Activated naive CD8-positive, alpha-beta T cell treated with anti-CD3 and anti-CD28 coated beads for 36 hours (primary cell): ENCODE measurements around the gene LYPLAL1. TPM values are rescaled to one million over a fixed set of nuclear protein-coding genes. Genes with fewer than 3 reads are reported as not detected.
"Not testable (repeated sequence)": the region's sequence is repeated elsewhere in the genome, so short reads cannot be mapped to it uniquely, and the experiment has no call there.

Source experiments
- DNase-seq: peaks from one replicate; pipeline ENCODE4 v3.0.0; 2021
- H3K27ac Mint-ChIP-seq: one replicate; pipeline ENCODE4 v1.8.0; 2022; ENCODE audit warnings: mild to moderate bottlenecking, moderate library complexity, mixed read lengths
- H3K27me3 Mint-ChIP-seq: one replicate; pipeline ENCODE4 v1.8.0; 2022; ENCODE audit warnings: mild to moderate bottlenecking, mixed read lengths
- H3K36me3 Mint-ChIP-seq: one replicate; pipeline ENCODE4 v1.8.0; 2021; ENCODE audit warnings: mild to moderate bottlenecking, mixed read lengths
- H3K4me1 Mint-ChIP-seq: one replicate; pipeline ENCODE4 v1.8.0; 2021; ENCODE audit warnings: mixed read lengths
- H3K4me3 Mint-ChIP-seq: one replicate; pipeline ENCODE4 v1.8.0; 2022; ENCODE audit warnings: mild to moderate bottlenecking, moderate library complexity, mixed read lengths
- H3K9me3 Mint-ChIP-seq: one replicate; pipeline ENCODE4 v1.8.0; 2022; ENCODE audit warnings: mixed read lengths
- total RNA-seq, 2 experiments: library from RNA; stranded (reverse); gene quantifications; one replicate each; pipeline ENCODE4 v1.2.3, GENCODE V29; 2021

LYPLAL1 gene
- total RNA-seq, 2 experiments from 2014 or later: 25.8 to 26.5 TPM

- no peak for DNase-seq
- Mint-ChIP-seq H3K27ac (no peak overlapping the region), H3K36me3 (peaks cover 44% of the 10 kb centered on the region), H3K9me3 (peaks cover under 1% of the 10 kb centered on the region), H3K4me3 (no peak overlapping the region), H3K27me3 (no peaks in the 10 kb centered on the region), H3K4me1 (peaks cover 42% of the 10 kb centered on the region)
Observed at GRCh38 chr1:219177940-219178339, 4.3 kb downstream of the LYPLAL1 start.

GRCh38 chr1:219179293-219179692 is 5.6 kb downstream of the LYPLAL1 start:
- Mint-ChIP-seq H3K27me3 (no peaks in the 10 kb centered on the region), H3K36me3 (peaks cover 51% of the 10 kb centered on the region), H3K4me1 (peaks cover 45% of the 10 kb centered on the region), H3K4me3 (no peak overlapping the region), H3K9me3 (no peaks in the 10 kb centered on the region), H3K27ac (no peak overlapping the region)
- no peak for DNase-seq

- H3K4me3 Mint-ChIP-seq: no peak overlapping the region
Observed at GRCh38 chr1:219184337-219184736, 10.7 kb downstream of the LYPLAL1 start.

GRCh38 chr1:219185486-219186117 is 11.9 kb downstream of the LYPLAL1 start:
- no peaks in the 10 kb centered on the region for H3K27me3 Mint-ChIP-seq
- H3K4me3 Mint-ChIP-seq: no peak overlapping the region
- peaks cover 38% of the 10 kb centered on the region for H3K36me3 Mint-ChIP-seq
- no peak for DNase-seq
- H3K9me3 Mint-ChIP-seq: no peaks in the 10 kb centered on the region
- no peak overlapping the region for H3K27ac Mint-ChIP-seq
- peaks cover 50% of the 10 kb centered on the region for H3K4me1 Mint-ChIP-seq

More at GRCh38 chr1:219184337-219184736, 10.7 kb downstream of the LYPLAL1 start:
- Mint-ChIP-seq H3K27me3 (no peaks in the 10 kb centered on the region), H3K27ac (no peak overlapping the region), H3K4me1 (peaks cover 45% of the 10 kb centered on the region), H3K9me3 (no peaks in the 10 kb centered on the region), H3K36me3 (peaks cover 43% of the 10 kb centered on the region)
- DNase-seq: no peak

- no peak for DNase-seq
- Mint-ChIP-seq H3K27ac (peak overlapping the region; percentile 82), H3K27me3 (no peaks in the 10 kb centered on the region), H3K4me3 (peak overlapping the region; percentile 53), H3K9me3 (no peaks in the 10 kb centered on the region), H3K36me3 (peaks cover 27% of the 10 kb centered on the region), H3K4me1 (peaks cover 43% of the 10 kb centered on the region)
Observed at GRCh38 chr1:219188331-219188803, 14.7 kb downstream of the LYPLAL1 start.

- H3K27me3 Mint-ChIP-seq: no peaks in the 10 kb centered on the region
- peak overlapping the region; percentile 47 for H3K4me3 Mint-ChIP-seq
- DNase-seq: no peak
- H3K27ac Mint-ChIP-seq: peak overlapping the region; percentile 77
- H3K9me3 Mint-ChIP-seq: no peaks in the 10 kb centered on the region
- peaks cover 41% of the 10 kb centered on the region for H3K4me1 Mint-ChIP-seq
- H3K36me3 Mint-ChIP-seq: peaks cover 23% of the 10 kb centered on the region
Observed at GRCh38 chr1:219189021-219189824, 15.5 kb downstream of the LYPLAL1 start.

- Mint-ChIP-seq H3K27me3 (no peaks in the 10 kb centered on the region), H3K36me3 (peaks cover 24% of the 10 kb centered on the region), H3K4me1 (peaks cover 35% of the 10 kb centered on the region), H3K27ac (no peak overlapping the region), H3K9me3 (no peaks in the 10 kb centered on the region), H3K4me3 (no peak overlapping the region)
- no peak for DNase-seq
Observed at GRCh38 chr1:219189952-219190351, 16.3 kb downstream of the LYPLAL1 start.

GRCh38 chr1:219190605-219191004 is 16.9 kb downstream of the LYPLAL1 start:
- no peak overlapping the region for H3K4me3 Mint-ChIP-seq
- H3K27ac Mint-ChIP-seq: no peak overlapping the region
- peaks cover 26% of the 10 kb centered on the region for H3K36me3 Mint-ChIP-seq
- H3K27me3 Mint-ChIP-seq: no peaks in the 10 kb centered on the region
- H3K4me1 Mint-ChIP-seq: peaks cover 33% of the 10 kb centered on the region
- no peak for DNase-seq
- no peaks in the 10 kb centered on the region for H3K9me3 Mint-ChIP-seq

GRCh38 chr1:219195833-219196232 is 22.2 kb downstream of the LYPLAL1 start:
- H3K9me3 Mint-ChIP-seq, H3K27ac Mint-ChIP-seq, H3K4me1 Mint-ChIP-seq, DNase-seq, H3K27me3 Mint-ChIP-seq, H3K4me3 Mint-ChIP-seq: not testable (repeated sequence)
- peaks cover 36% of the 10 kb centered on the region for H3K36me3 Mint-ChIP-seq

GRCh38 chr1:219201656-219202055 is 28.0 kb downstream of the LYPLAL1 start:
- Mint-ChIP-seq H3K4me3 (no peak overlapping the region), H3K27me3 (no peaks in the 10 kb centered on the region), H3K9me3 (no peaks in the 10 kb centered on the region), H3K27ac (no peak overlapping the region), H3K36me3 (peaks cover 14% of the 10 kb centered on the region), H3K4me1 (no peaks in the 10 kb centered on the region)
- DNase-seq: no peak

- H3K4me1 Mint-ChIP-seq: peaks cover 2% of the 10 kb centered on the region
- H3K27ac Mint-ChIP-seq: no peak overlapping the region
- no peak for DNase-seq
- H3K9me3 Mint-ChIP-seq: no peaks in the 10 kb centered on the region
- H3K36me3 Mint-ChIP-seq: peaks cover 7% of the 10 kb centered on the region
- no peaks in the 10 kb centered on the region for H3K27me3 Mint-ChIP-seq
- no peak overlapping the region for H3K4me3 Mint-ChIP-seq
Observed at GRCh38 chr1:219202567-219202966, 28.9 kb downstream of the LYPLAL1 start.

GRCh38 chr1:219206350-219206749 is 32.7 kb downstream of the LYPLAL1 start:
- H3K4me3 Mint-ChIP-seq: no peak overlapping the region
- no peak overlapping the region for H3K27ac Mint-ChIP-seq
- no peaks in the 10 kb centered on the region for H3K27me3 Mint-ChIP-seq
- peaks cover 2% of the 10 kb centered on the region for H3K4me1 Mint-ChIP-seq
- H3K9me3 Mint-ChIP-seq: no peaks in the 10 kb centered on the region
- DNase-seq: no peak
- peaks cover 4% of the 10 kb centered on the region for H3K36me3 Mint-ChIP-seq

GRCh38 chr1:219209578-219209977 is 35.9 kb downstream of the LYPLAL1 start:
- H3K4me1 Mint-ChIP-seq: peaks cover 2% of the 10 kb centered on the region
- DNase-seq: no peak
- no peaks in the 10 kb centered on the region for H3K9me3 Mint-ChIP-seq
- no peak overlapping the region for H3K4me3 Mint-ChIP-seq
- no peaks in the 10 kb centered on the region for H3K27me3 Mint-ChIP-seq
- H3K27ac Mint-ChIP-seq: no peak overlapping the region
- H3K36me3 Mint-ChIP-seq: peaks cover 17% of the 10 kb centered on the region

- peaks cover 2% of the 10 kb centered on the region for H3K4me1 Mint-ChIP-seq
- H3K9me3 Mint-ChIP-seq: no peaks in the 10 kb centered on the region
- peaks cover 19% of the 10 kb centered on the region for H3K36me3 Mint-ChIP-seq
- no peak overlapping the region for H3K4me3 Mint-ChIP-seq
- DNase-seq: no peak
- H3K27me3 Mint-ChIP-seq: no peaks in the 10 kb centered on the region
- H3K27ac Mint-ChIP-seq: no peak overlapping the region
Observed at GRCh38 chr1:219210067-219210466, 36.4 kb downstream of the LYPLAL1 start.

GRCh38 chr1:219215477-219215876 is 41.8 kb downstream of the LYPLAL1 start:
- peaks cover 3% of the 10 kb centered on the region for H3K9me3 Mint-ChIP-seq
- no peak for DNase-seq
- H3K36me3 Mint-ChIP-seq: peaks cover 44% of the 10 kb centered on the region
- H3K27me3 Mint-ChIP-seq: no peaks in the 10 kb centered on the region
- no peak overlapping the region for H3K27ac Mint-ChIP-seq
- H3K4me3 Mint-ChIP-seq: no peak overlapping the region
- H3K4me1 Mint-ChIP-seq: no peaks in the 10 kb centered on the region
